HCEC 1CT (cell line): ENCODE measurements around the gene FAM20A.

Experiments
- DNase-seq: peaks from one replicate; pipeline ENCODE4 v3.0.0-alpha.2; 2017

Gene FAM20A

GRCh38 chr17:68489919-68490318 is 111.2 kb downstream of the FAM20A start:
- peak; percentile 40 for DNase-seq
